ENCODE measurements around the gene C21orf58.
"Not testable (repeated sequence)": the region's sequence is repeated elsewhere in the genome, so short reads cannot be mapped to it uniquely, and the experiment has no call there.

C21orf58 gene

GRCh38 chr21:46322351-46323226 is 1.1 kb downstream of the C21orf58 start:
- no peak for DNase-seq

DNA sequence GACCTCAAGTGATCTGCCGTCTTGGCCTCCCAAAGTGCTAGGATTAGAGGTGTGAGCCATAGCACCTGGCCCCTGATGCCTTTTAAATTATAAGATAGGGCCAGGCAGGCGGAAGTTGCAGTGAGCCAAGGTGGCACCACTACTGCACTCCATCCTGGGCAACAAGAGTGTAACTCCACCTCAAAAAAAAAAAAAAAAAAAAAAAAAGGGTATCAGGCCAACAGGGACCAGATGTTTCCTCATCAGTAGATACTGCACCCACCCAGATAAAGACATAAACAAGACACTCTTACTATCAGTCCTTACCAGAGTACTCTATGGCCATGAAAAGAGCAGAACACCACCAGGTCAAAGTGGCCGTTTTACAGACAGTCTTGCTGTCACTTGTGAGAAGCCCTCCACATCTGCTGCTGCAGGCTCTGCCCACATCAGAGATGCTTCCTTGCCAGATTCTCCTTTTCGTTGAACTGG is 3.3 kb downstream of the C21orf58 start:
- DNase-seq: no peak

DNA sequence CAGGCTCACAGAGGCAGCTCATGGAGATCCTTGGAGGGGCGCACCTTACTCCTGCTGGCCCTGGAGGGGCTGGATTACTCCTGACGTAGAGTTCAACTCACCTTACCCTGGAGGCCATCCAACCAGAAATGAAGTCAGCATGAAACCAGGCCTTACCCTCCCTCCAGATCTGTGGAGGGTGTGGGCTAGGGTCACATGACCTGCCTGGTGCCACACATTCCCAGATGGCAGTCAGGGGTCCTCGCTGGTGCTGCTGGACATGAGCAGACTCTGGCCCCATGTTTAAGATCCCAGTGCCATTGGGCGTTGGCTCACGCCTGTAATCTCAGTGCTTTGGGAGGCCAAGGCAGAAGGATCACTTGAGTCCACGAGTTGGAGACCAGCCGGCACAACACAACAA is 4.5 kb downstream of the C21orf58 start:
- DNase-seq: no peak

GRCh38 chr21:46318464-46318845 is 5.2 kb downstream of the C21orf58 start:
- DNase-seq: no peak

GRCh38 chr21:46317710-46318463 is 5.8 kb downstream of the C21orf58 start:
- no peak for DNase-seq

DNA sequence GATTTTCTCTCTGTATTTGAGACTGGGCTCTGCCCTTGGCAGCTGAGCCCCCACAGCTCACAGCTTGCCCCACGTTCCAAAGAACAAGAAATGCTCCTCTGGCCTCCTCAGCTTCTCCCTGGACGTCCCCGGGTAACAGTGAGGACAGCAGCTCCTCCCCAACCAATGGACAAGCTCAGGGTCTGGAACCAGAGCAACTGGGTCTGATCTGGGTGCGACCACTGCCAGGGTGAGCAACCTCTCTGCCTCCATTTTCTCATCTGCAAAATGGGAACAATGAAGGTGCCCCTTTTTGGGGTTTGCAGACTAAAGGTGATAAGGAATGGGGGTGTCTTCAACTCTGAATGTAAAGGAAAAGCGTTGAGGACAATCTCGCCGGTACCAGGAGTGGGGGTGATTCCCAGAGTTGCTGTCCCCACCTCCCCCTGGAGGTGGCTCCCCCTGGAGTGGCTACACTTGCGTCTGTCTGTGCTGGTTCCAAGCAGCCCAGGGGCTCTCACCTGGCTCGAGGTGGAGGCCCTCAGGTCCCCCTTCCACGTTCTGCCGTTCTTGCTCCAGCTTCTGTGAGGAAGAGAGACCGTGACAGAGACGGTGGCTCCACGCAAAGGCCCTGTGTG is 6.9 kb downstream of the C21orf58 start:
- no peak for DNase-seq

DNA sequence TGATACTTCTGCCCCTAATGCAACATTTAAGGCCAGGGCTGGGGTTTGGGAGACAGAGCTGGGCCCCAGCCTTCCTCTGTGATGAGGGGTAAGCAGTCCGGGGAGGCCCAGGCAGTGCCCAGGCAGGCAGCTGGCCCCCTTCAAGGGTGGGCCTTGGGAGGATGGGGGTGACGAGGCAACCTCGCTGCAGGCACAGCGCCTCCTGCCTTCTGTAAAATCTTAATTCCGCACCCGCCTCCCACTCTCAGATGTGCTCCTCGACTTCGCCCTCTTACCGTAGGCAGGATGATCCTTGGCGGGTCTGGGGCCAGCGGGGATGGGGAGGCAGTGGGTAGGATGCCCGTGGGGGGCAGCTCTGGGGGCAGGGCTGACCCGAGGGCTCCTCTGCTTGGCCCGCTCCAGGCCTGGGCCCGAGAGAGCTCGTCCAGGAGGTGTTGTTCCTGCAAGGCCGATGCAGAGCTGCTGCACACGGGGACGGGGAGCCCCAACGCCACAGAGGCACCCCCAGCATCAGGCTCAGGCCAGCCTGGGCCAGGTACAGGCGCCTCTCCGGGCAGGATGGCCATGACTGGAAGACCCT is 9.1 kb downstream of the C21orf58 start:
- no peak for DNase-seq

DNA sequence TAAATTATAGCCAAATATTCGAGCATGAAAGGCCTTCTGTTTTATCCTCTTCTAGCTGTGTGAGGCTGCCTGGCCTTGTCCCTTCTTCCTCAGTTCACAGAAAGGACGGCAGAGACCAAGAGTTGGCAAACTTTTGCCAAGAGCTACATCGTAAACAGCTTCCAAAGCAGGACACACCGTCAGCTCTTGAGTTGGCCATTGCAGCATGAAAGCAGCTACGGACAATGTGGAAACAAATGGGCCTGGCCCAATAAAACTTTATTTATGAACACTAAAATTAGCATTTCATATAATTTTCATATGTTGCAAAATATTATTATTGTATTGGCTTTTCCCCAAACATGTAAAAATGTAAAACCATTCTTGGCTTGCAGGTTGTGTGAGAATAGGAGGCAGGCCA is 10.7 kb downstream of the C21orf58 start:
- no peak for DNase-seq

DNA sequence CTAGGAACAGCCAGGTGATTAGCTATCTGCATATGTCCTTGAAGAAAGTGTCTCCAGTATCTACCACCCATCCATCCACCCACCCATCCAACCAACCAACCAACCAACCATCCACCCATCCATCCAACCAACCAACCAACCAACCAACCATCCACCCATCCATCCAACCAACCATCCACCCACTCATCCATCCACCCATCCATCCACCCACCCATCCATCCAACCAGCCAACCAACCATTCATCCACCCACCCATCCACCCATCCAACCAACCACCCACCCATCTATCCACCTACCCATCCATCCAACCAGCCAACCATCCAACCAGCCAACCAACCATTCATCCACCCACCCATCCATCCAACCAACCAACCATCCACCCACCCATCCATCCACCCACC is 12.1 kb downstream of the C21orf58 start:
- no peak for DNase-seq

DNA sequence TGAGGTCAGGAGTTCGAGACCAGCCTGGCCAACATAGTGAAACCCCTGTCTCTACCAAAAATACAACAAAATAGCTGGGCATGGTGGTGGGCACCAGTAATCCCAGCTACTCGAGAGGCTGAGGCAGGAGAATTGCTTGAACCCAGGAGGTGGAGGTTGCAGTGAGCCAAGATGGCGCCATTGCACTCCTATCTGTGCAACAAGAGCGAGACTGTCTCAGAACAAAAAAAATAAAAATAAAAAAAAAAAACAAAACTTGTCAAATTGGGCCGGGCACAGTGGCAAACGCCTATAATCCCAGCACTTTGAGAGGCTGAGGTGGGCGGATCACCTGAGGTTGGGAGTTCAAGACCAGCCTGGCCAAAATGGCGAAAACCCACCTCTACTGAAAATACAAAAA is 13.4 kb downstream of the C21orf58 start:
- DNase-seq: not testable (repeated sequence)

- DNase-seq: no peak
Measured at GRCh38 chr21:46308431-46308830, 15.2 kb downstream of the C21orf58 start.

GRCh38 chr21:46307625-46308024 is 16.0 kb downstream of the C21orf58 start:
- no peak for DNase-seq

- no peak for DNase-seq
Measured at GRCh38 chr21:46304955-46305354, 18.7 kb downstream of the C21orf58 start.

DNA sequence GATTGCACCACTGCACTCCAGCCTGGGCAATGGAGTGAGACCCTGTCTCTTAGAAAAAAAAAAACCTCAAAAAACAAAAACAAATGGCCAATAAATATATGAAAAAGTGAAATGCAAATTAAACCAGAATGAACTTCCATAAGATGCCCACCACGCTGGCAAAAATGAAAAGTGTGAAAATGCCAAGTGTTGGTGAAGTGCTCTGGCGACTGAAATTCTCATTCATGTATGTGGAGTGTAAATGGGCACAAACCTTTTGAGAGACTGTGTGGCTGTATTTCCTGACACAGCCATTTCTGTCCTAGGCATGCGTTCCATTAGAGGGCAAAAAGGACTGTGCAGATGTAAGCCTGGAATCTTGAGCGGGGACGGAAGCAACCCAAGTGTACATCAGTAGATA is 19.2 kb downstream of the C21orf58 start:
- DNase-seq: no peak

DNA sequence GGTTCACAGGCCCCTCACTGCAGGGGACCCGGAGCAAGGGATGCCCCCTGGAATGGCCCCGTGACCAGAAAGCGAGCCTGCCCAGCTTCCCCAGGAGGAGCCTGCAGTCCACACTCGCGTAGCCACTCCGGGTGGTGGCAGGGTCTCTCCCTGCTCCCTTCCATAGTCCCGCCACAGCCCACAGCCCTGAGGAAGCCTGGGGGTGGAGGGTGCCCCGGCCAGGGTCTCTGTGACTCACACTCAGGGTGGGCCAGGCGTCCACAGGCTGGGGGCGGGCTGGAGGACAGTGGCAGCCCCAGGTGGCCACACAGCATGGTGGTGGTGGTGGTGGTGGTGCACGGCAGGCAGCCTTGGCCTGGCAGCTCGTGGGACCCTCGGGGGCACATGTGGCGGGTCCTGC is 21.9 kb downstream of the C21orf58 start:
- no peak for DNase-seq

DNA sequence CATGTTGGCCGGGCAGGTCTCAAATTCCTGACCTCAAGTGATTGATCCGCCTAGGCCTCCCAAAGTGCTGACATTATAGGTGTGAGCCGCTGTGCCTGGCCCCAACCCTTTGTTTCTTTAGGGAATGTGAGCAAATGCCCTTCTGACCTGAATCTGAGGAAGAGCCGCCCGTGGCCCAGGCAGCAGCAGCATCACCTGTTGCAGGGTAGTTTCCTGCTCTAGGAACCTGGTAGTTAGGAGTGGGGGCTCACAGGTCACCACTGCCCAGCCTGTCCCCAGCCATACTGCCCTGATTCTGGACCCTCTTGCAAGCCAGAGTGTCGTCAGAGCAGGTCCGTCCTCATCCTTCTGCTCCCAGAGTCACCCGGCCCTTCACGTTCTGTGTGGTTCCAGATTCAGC is 24.5 kb downstream of the C21orf58 start:
- DNase-seq: no peak

- no peak for DNase-seq
Measured at GRCh38 chr21:46297338-46298271, 26.1 kb downstream of the C21orf58 start.

DNA sequence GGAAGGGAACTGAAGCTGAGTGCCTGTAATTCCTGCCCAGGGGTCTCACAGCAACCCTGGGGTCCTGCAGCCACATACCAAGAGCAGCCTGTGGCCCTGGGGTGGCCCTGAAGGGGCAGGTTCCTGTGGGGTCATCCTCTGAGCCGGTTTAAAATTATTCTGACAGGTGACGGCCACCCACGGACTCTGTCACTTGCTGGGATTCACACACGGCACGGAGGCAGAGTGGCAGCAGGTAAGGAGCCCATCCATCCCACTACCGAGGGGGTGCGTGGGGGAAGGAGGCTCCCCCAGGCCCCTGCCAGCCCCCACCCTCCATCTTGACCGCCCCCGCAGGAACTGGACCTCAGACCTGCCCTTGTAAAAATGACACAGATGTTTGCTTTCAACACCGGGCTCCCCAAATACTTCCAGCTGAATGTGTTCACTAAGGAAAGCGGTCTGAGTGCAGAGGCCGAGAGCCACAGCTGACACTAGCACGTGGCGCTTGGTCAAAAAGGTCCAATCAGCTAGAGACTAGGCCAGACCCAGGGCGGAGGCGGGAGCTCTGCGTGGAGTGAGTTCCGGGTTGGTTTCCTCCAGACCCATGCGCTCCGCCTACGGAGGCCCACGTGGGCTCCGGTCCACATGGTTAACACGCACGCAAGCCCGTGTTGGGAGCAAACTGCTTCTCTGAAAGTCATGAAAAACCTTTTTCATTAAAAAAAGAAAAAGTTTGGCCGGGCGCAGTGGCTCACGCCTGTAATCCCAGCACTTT is 27.5 kb downstream of the C21orf58 start:
- no peak for DNase-seq

DNA sequence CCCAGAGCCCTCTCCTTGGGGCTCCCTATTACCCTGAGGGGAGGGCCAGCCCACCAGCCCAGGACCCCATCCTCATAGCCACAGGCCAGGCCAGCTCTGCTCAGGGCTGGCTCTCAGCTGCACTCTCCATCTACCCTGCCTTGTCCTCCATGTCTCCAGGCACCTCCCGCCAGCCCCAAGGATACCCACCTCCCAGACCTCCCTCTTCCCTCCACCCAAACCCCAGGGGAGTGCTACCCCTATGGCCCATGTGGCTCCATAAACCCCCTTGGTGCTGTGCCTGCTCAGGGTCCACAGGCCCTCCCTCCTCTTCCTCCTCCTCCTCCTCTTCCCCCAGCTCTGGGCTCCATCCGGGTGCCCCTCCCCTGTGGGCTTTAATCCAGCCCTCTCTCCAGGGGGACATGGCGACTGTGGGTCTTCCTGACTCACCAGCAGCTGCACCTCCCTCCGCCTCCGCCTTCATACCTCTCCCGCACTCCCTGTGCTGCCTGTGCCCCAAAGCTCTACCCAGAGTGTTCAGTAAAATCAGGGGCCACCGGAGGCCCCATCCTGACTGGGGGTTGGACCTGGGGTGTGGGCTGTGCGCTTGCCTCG is 28.4 kb downstream of the C21orf58 start:
- DNase-seq: no peak

GRCh38 chr21:46294647-46295176 is 29.0 kb downstream of the C21orf58 start:
- DNase-seq: no peak

DNA sequence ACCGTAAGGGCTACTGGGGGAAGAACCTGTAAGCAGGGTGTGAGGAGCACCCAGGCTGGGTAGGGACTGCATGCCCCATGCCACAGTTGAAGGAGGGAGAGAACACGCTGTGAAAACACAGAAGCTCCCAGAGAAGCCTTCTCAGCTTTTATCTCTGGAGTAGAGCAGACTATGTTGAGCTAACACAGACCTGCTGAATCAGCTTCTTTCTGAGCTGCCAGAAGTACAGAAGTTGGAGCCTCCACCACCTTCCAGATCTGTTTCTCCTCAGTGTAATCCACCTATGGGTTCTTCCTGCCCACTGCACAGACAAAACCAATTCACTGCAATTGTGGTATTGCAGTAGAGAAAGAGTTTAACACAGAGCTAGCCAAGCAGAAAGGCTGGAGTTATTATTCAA is 32.1 kb downstream of the C21orf58 start:
- DNase-seq: no peak
